Fibroblast of skin of right quadriceps (primary cell): Measurements from ENCODE around the gene MAPKAPK2.

ENCODE experiments used
- DNase-seq: peaks from one replicate; pipeline ENCODE4 v3.0.0-alpha.2; 2013

MAPKAPK2 gene

GRCh38 chr1:206783506-206783905 is 98.8 kb downstream of the MAPKAPK2 start:
- no peak for DNase-seq
